ENCODE measurements around the gene SETBP1. TPM values are rescaled to one million over a fixed set of nuclear protein-coding genes. Genes with fewer than 3 reads are reported as not detected.

SETBP1 gene
- total and polyA plus RNA-seq, 8 donors, result 19.7 to 27.5 (median 21.5) TPM

DNA sequence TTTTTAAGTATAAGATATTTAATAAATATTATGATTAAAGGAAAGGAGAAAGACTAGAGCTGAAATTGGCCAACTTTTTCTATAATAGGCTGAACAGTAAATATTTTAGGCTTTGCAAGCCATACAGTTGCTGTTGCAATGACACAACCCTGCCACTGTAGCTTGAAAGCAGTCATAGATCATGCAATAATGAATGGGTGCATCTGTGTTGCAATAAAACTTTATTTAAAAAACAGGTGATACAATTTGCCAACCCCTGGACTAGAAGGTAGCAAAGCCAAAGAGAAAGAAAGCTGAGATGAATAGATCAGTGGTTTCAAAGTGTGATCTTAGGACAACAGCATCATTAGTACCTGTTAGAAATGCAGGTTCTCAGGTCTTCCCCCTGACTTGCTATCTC is 219.1 kb downstream of the SETBP1 start:
- Histone ChIP-seq H3K36me3 (no peaks in the 10 kb centered on the region), H3K27me3 (no peaks in the 10 kb centered on the region), H3K4me3 (no peak overlapping the region), H3K4me1 (no peaks in the 10 kb centered on the region), H3K9me3 (no peaks in the 10 kb centered on the region), H3K27ac (no peak overlapping the region)
- intact Hi-C loops (cut with DNase I), result no loop called here
- ATAC-seq (no peak), DNase-seq (no peak)
- TF ChIP-seq, protein P1, sequence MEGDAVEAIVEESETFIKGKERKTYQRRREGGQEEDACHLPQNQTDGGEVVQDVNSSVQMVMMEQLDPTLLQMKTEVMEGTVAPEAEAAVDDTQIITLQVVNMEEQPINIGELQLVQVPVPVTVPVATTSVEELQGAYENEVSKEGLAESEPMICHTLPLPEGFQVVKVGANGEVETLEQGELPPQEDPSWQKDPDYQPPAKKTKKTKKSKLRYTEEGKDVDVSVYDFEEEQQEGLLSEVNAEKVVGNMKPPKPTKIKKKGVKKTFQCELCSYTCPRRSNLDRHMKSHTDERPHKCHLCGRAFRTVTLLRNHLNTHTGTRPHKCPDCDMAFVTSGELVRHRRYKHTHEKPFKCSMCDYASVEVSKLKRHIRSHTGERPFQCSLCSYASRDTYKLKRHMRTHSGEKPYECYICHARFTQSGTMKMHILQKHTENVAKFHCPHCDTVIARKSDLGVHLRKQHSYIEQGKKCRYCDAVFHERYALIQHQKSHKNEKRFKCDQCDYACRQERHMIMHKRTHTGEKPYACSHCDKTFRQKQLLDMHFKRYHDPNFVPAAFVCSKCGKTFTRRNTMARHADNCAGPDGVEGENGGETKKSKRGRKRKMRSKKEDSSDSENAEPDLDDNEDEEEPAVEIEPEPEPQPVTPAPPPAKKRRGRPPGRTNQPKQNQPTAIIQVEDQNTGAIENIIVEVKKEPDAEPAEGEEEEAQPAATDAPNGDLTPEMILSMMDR (IDR thresholded peaks at IDR 0.05), result no peak

DNA sequence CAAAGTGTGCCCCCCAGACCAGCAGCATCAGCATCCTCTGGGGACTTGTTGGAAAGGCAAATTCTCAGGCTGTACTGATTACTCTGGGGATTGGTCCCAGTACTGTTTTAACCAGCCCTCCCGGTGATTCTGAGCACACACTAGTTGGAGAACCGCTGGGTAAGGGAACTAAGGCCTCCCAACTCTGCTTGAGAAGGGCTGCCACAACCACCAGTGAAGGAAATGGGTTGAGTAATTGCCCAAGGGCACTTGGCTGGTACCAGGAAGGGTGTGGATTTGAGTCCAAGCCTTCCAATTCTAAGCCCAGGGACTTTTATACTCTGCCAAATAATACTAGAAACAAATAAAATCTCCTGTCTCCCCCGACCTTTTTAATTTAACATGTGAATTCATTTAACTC is 219.9 kb downstream of the SETBP1 start:
- ATAC-seq, result no peak
- no peaks in the 10 kb centered on the region for H3K4me1 ChIP-seq
- no peaks in the 10 kb centered on the region for H3K9me3 ChIP-seq
- H3K27me3 ChIP-seq, result no peaks in the 10 kb centered on the region
- DNase-seq, result no peak
- no peaks in the 10 kb centered on the region for H3K36me3 ChIP-seq
- no peak overlapping the region for H3K27ac ChIP-seq
- TF ChIP-seq, protein P1 (IDR thresholded peaks at IDR 0.05), result no peak
- no peak overlapping the region for H3K4me3 ChIP-seq
- intact Hi-C loops (cut with DNase I), result no loop called here

DNA sequence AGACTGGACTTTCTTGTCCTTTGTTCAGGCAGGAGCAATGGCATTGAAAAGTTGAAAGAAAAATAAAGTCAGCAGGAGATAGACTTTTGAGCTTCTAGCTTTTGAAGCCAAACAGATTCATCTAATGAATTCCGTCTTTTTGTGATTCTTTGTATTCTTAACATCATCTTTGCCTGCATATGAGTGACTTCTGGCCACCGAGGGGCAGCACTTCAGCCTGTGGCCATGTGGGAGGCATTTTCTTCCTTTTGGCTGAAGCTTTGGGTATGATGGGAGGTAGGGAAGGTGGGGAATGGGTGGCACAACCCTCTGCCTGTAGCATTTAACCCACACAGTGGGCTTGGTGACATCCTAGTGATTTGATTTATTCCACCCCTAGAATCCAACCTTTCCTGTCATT is 220.6 kb downstream of the SETBP1 start:
- Histone ChIP-seq H3K27me3 (no peaks in the 10 kb centered on the region), H3K27ac (no peak overlapping the region), H3K4me3 (no peak overlapping the region), H3K36me3 (no peaks in the 10 kb centered on the region), H3K9me3 (no peaks in the 10 kb centered on the region), H3K4me1 (no peaks in the 10 kb centered on the region)
- DNase-seq (no peak), ATAC-seq (no peak)
- intact Hi-C loops (cut with DNase I), result no loop called here
- TF ChIP-seq, protein P1 (IDR thresholded peaks at IDR 0.05), result no peak

DNA sequence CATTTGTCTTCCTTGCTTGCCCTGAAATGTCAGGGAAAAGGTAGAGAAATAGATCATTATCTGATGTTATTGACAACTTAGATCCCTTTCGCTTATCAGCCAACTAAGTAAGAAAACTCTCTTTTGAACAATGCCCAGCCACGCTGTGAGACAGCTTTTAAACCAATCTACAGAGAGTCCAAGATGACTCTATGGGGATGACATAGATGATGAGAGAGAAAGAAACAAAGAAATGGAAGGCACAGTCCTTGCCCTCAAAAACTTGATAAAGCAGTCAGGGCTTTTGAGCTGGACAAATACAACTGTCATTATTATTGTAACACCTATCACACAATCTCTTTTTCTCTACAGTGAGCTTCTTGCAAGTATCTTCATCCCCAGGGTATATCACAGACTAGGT is 222.6 kb downstream of the SETBP1 start:
- Histone ChIP-seq H3K9me3 (no peaks in the 10 kb centered on the region), H3K27me3 (no peaks in the 10 kb centered on the region), H3K36me3 (no peaks in the 10 kb centered on the region), H3K27ac (no peak overlapping the region), H3K4me3 (no peak overlapping the region), H3K4me1 (no peaks in the 10 kb centered on the region)
- no peak for DNase-seq
- ATAC-seq, result no peak
- intact Hi-C loops (cut with DNase I), result no loop called here
- TF ChIP-seq, protein P1 (IDR thresholded peaks at IDR 0.05), result no peak

DNA sequence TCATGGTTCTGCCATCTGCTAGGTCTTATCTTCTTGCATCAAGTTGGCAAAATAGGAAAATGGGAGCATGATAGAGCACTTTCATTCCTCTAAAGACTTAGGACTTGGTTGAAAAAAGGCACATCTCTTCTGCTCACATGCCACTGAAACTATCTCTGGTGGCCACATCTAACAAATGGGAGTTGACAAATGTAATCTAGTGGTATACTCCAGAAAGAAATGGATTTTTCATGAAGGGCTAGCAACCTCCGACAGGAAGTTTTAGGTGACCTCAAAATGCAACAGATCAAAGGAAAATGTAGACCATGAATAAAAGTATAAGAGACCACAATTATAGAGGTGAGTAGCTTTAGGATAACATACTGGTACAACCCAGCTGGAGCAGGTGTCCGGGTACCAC is 224.1 kb downstream of the SETBP1 start:
- TF ChIP-seq, protein P1 (IDR thresholded peaks at IDR 0.05), result no peak
- peaks cover 0 to 5% of the 10 kb centered on the region in 2 donors for H3K4me1 ChIP-seq
- DNase-seq (no peak), ATAC-seq (no peak)
- H3K4me3 ChIP-seq, result no peak overlapping the region
- no peaks in the 10 kb centered on the region for H3K36me3 ChIP-seq
- H3K27ac ChIP-seq, result no peak overlapping the region
- intact Hi-C loops (cut with DNase I), result no loop called here
- H3K9me3 ChIP-seq, result no peaks in the 10 kb centered on the region
- no peaks in the 10 kb centered on the region for H3K27me3 ChIP-seq

All from left lung (tissue), 10 donors.